ENCODE measurements around the gene DDAH1. TPM values are rescaled to one million over a fixed set of nuclear protein-coding genes. Genes with fewer than 3 reads are reported as not detected.
"Not testable (repeated sequence)": the region's sequence is repeated elsewhere in the genome, so short reads cannot be mapped to it uniquely, and the experiment has no call there.

Gene DDAH1
- total and polyA plus RNA-seq, 7 donors, result 11.5 to 43.2 (median 25.2) TPM

GRCh38 chr1:85356130-85356529 lies 108.8 kb downstream of the DDAH1 start:
- no peak overlapping the region for H3K4me3 ChIP-seq
- H3K36me3 ChIP-seq, result no peaks in the 10 kb centered on the region
- intact Hi-C loops (cut with DNase I), result no loop called here
- H3K27me3 ChIP-seq, result no peaks in the 10 kb centered on the region
- peaks cover 0 to 28% (median 16%) of the 10 kb centered on the region in 4 donors for H3K4me1 ChIP-seq
- no peak for DNase-seq
- TF ChIP-seq EP300 (IDR thresholded peaks at IDR 0.05) (no peak), CTCF (IDR thresholded peaks at IDR 0.05) (no peak), POLR2A (IDR thresholded peaks at IDR 0.05) (no peak), POLR2AphosphoS5 (IDR thresholded peaks at IDR 0.05) (no peak)
- no peak overlapping the region for H3K27ac ChIP-seq
- H3K9me3 ChIP-seq, result no peaks in the 10 kb centered on the region

GRCh38 chr1:85352055-85352454 lies 112.9 kb downstream of the DDAH1 start:
- peaks cover 0 to 10% (median 3%) of the 10 kb centered on the region in 4 donors for H3K4me1 ChIP-seq
- H3K27me3 ChIP-seq, result no peaks in the 10 kb centered on the region
- no peak overlapping the region for H3K27ac ChIP-seq
- intact Hi-C loops (cut with DNase I), result no loop called here
- H3K36me3 ChIP-seq, result no peaks in the 10 kb centered on the region
- H3K4me3 ChIP-seq, result no peak overlapping the region
- DNase-seq, result no peak
- H3K9me3 ChIP-seq, result no peaks in the 10 kb centered on the region
- TF ChIP-seq POLR2A (IDR thresholded peaks at IDR 0.05) (no peak), CTCF (IDR thresholded peaks at IDR 0.05) (no peak), EP300 (IDR thresholded peaks at IDR 0.05) (no peak), POLR2AphosphoS5 (IDR thresholded peaks at IDR 0.05) (no peak)
- WGBS, 2 donors, result 95 to 98% methylated on average over 4 of the region's 4 CpGs

- 84 to 86% methylated on average over 3 of the region's 3 CpGs for WGBS, 2 donors
- intact Hi-C loops (cut with DNase I), result no loop called here
Observed at GRCh38 chr1:85351202-85351828, 113.6 kb downstream of the DDAH1 start.

GRCh38 chr1:85349224-85349623 lies 115.7 kb downstream of the DDAH1 start:
- intact Hi-C loops (cut with DNase I), result no loop called here
- Histone ChIP-seq H3K27ac (no peak overlapping the region), H3K4me1 (peaks cover 0 to 11% (median 5%) of the 10 kb centered on the region in 4 donors), H3K36me3 (no peaks in the 10 kb centered on the region), H3K4me3 (no peak overlapping the region), H3K27me3 (no peaks in the 10 kb centered on the region), H3K9me3 (no peaks in the 10 kb centered on the region)
- 88 to 93% methylated on average over 3 of the region's 3 CpGs for WGBS, 2 donors
- no peak for DNase-seq
- TF ChIP-seq POLR2A (IDR thresholded peaks at IDR 0.05) (no peak), EP300 (IDR thresholded peaks at IDR 0.05) (no peak)

More at GRCh38 chr1:85351202-85351828, 113.6 kb downstream of the DDAH1 start:
- TF ChIP-seq CTCF (IDR thresholded peaks at IDR 0.05) (no peak), POLR2A (IDR thresholded peaks at IDR 0.05) (no peak), EP300 (IDR thresholded peaks at IDR 0.05) (no peak), POLR2AphosphoS5 (IDR thresholded peaks at IDR 0.05) (no peak)
- Histone ChIP-seq H3K27me3 (no peaks in the 10 kb centered on the region), H3K4me1 (peaks cover 0 to 10% (median 3%) of the 10 kb centered on the region in 4 donors), H3K36me3 (no peaks in the 10 kb centered on the region), H3K27ac (peak overlapping the region in 1 of 4 donors; percentile 28), H3K4me3 (no peak overlapping the region), H3K9me3 (no peaks in the 10 kb centered on the region)
- no peak for DNase-seq

- no peak overlapping the region for H3K27ac ChIP-seq
- no peaks in the 10 kb centered on the region for H3K27me3 ChIP-seq
- no peak for TF ChIP-seq POLR2AphosphoS5 (IDR thresholded peaks at IDR 0.05)
- no peak for TF ChIP-seq POLR2A (IDR thresholded peaks at IDR 0.05)
- TF ChIP-seq EP300 (IDR thresholded peaks at IDR 0.05), result no peak
- TF ChIP-seq CTCF (IDR thresholded peaks at IDR 0.05), result no peak
- WGBS, 2 donors, result 82 to 90% methylated on average over 2 of the region's 2 CpGs
- no peak overlapping the region for H3K4me3 ChIP-seq
- no peaks in the 10 kb centered on the region for H3K36me3 ChIP-seq
- H3K9me3 ChIP-seq, result no peaks in the 10 kb centered on the region
- DNase-seq, result no peak
- H3K4me1 ChIP-seq, result peaks cover 0 to 25% (median 17%) of the 10 kb centered on the region in 4 donors
- intact Hi-C loops (cut with DNase I), result no loop called here
Observed at GRCh38 chr1:85347908-85348307, 117.1 kb downstream of the DDAH1 start.

- H3K27ac ChIP-seq; intact Hi-C loops (cut with DNase I); H3K9me3 ChIP-seq; H3K4me3 ChIP-seq; H3K36me3 ChIP-seq; H3K27me3 ChIP-seq; DNase-seq: not testable (repeated sequence)
- H3K4me1 ChIP-seq, result peaks cover 0 to 31% (median 21%) of the 10 kb centered on the region in 4 donors
- WGBS, 2 donors, result 89 to 94% methylated on average over 4 of the region's 4 CpGs
Observed at GRCh38 chr1:85347275-85347674, 117.7 kb downstream of the DDAH1 start.

Data from sigmoid colon (tissue), 7 donors.